ENCODE data around the gene SOX9.

The SOX9 gene

DNA sequence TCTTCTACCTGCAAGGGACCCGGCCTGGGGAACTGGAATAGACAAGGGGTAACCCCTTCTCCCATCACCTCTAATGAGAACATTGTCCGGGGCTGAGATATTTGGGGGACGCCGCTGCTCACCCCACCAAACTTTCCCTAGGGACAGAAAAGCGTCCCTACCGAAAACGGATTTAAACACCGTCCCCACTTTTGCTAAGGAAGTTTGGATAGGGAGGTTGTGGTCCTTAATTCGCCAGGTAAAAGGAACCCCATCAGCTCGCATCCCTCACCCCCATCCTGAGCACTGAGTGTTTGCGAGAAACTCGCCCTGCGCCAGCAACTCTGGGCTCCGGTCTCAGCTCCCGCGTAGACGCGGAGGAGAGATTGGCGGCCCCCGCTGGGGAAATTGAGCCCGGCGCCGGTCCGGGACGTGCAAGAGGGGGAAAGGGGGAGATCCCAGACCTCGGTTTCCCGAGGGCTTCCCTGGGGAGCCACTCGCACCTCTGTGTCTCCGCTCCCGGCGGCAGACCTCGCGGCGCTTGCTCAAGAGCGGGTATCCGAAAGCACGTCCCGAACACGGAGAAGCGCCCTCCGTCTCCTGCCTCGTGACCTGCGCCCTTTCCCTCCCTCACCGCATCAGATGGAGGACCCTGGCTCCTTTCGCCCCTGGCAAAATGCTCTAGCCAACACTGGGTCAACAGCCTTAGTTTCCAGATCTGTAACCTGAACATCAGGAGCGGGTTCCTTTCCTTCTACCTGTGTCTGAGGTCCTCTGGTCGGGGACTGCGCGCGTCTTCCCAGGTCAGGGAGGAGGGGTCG lies 3.1 kb upstream of the SOX9 start:
- DNase-seq (ENCODE audit: insufficient read length, low spot score) (no peak), FAIRE-seq (no peak)
- no peak for TF ChIP-seq POLR2A (IDR thresholded peaks at IDR 0.05; ENCODE audit: low read depth, low read length)

DNA sequence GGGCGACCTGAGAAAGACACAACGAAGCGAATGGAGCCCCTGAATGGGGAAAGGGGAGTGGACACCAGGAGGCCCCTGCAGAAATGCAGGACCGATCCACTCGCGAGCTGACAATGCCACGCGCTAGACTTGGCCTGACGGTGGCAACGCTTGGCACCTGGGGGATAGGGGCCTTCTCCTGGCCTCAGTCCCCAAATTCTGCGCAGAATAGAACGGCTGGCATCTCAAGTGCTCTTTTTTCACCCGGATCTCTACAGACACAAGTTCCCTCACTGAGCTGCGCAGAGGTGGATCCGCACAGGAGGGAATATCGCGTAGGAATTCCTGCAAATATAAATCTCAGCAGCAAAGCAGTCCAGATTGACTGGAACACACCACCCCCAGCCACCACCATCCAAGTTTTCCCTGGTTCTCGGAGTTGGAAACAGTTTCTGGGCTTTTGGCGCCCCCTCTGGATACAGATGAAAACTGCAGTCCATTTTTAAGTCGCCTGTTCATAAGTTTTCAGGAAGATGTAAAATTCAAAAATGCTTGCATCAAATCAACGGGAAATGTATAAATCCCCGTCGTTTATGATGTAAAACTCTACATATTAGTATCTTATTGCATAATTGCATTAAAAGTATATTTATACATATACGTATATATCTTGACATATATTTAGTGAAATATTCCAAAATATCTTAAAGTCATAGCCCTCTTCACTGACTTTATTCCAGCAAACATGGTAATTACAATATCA lies 2.3 kb upstream of the SOX9 start:
- DNase-seq (ENCODE audit: insufficient read length, low spot score) (peak; percentile 81), FAIRE-seq (no peak)
- TF ChIP-seq POLR2A (IDR thresholded peaks at IDR 0.05; ENCODE audit: low read depth, low read length) = no peak

GRCh38 chr17:72119077-72119872 lies 1.5 kb upstream of the SOX9 start:
- DNase-seq (ENCODE audit: insufficient read length, low spot score) = no peak
- no peak for FAIRE-seq
- no peak for TF ChIP-seq POLR2A (IDR thresholded peaks at IDR 0.05; ENCODE audit: low read depth, low read length)

DNA sequence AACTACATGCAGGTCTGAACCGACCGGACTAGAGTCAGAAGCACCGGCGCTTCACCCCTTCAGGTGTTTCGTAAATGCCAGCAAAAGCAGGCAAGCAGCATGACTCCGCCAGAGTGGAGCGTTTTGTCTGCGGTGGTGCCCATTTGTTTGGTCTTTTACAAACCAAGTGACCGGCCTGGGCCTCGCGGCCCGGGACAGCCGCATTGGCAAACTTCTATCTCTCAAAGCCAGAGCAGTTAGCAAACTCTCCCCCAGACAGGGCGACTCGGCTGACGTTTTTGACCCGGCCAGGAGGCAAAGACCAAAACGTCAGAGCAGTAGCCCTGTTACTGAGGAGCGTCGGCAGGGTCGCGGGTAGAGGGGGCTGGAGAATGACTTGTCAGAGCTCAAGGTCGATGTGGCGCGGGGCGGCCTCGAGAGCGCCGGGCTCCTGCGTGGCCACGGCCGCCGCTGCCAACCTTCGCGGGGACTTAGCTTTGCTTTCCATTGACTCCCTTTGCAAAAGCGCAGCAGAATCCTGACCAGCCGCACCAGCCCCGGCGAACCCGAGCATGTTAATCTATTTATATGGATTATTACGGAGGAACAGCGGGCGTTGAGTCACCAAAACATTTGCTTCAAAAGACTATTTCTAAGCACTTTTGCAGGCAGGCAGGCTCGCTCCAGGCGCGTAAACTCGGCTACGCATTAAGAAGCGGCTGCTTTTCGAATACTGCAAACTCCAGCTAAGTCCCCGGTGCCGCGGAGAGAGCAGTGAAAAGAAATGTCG lies 763 bp upstream of the SOX9 start:
- TF ChIP-seq POLR2A (IDR thresholded peaks at IDR 0.05; ENCODE audit: low read depth, low read length) = no peak
- DNase-seq (ENCODE audit: insufficient read length, low spot score) = peak; percentile 80
- no peak for FAIRE-seq

DNA sequence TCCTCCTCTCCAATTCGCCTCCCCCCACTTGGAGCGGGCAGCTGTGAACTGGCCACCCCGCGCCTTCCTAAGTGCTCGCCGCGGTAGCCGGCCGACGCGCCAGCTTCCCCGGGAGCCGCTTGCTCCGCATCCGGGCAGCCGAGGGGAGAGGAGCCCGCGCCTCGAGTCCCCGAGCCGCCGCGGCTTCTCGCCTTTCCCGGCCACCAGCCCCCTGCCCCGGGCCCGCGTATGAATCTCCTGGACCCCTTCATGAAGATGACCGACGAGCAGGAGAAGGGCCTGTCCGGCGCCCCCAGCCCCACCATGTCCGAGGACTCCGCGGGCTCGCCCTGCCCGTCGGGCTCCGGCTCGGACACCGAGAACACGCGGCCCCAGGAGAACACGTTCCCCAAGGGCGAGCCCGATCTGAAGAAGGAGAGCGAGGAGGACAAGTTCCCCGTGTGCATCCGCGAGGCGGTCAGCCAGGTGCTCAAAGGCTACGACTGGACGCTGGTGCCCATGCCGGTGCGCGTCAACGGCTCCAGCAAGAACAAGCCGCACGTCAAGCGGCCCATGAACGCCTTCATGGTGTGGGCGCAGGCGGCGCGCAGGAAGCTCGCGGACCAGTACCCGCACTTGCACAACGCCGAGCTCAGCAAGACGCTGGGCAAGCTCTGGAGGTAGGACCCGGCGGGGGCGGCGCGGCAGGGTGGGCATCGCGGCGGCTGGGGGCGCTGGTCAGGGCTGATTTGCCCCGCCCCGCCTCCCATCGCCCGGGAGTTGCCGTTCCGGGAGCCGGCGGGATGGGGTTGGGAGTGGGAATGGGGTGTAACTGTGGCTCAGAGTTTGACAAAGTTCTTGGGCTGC lies 567 bp downstream of the SOX9 start:
- no peak for TF ChIP-seq POLR2A (IDR thresholded peaks at IDR 0.05; ENCODE audit: low read depth, low read length)
- DNase-seq (ENCODE audit: insufficient read length, low spot score) = peak; percentile 49
- FAIRE-seq = no peak

DNA sequence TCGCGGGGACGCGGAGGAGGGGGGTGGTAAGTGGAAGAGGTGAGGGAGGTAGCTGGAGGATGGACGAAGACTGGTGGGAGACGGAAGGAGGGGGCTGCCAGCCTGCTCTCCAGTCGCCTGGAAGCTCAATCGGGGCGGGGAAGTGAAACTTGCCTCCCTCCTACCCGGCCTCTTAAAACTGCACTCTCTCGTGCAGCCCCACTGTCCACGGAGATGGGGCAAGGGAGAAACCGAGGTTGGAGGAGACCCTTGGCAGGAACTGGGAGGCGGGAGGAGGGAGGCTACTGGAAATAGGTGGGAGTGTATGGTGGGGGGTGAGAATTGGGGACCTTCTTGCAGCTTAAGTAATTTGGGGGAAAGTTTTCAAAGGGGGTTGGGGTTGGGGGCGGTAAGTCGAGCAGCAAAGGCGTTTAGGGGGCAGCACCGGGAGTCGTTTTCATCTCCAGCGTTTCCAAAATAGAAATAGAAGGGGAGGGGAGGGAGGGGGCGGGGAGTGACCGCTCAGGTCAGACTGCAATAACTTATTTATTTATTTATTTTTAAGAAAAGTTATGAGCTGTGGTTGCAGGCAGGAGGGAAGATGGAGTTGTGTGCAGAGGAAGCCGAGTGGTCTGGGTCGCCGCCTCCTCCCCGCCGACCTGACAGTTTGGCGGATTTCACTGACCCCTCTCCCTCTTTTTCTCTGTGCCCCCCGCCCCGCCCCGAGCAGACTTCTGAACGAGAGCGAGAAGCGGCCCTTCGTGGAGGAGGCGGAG lies 1.4 kb downstream of the SOX9 start:
- no peak for FAIRE-seq
- DNase-seq (ENCODE audit: insufficient read length, low spot score) = peak; percentile 69
- TF ChIP-seq POLR2A (IDR thresholded peaks at IDR 0.05; ENCODE audit: low read depth, low read length) = peak; percentile 32; the same call in 1 of the 2 replicates

DNA sequence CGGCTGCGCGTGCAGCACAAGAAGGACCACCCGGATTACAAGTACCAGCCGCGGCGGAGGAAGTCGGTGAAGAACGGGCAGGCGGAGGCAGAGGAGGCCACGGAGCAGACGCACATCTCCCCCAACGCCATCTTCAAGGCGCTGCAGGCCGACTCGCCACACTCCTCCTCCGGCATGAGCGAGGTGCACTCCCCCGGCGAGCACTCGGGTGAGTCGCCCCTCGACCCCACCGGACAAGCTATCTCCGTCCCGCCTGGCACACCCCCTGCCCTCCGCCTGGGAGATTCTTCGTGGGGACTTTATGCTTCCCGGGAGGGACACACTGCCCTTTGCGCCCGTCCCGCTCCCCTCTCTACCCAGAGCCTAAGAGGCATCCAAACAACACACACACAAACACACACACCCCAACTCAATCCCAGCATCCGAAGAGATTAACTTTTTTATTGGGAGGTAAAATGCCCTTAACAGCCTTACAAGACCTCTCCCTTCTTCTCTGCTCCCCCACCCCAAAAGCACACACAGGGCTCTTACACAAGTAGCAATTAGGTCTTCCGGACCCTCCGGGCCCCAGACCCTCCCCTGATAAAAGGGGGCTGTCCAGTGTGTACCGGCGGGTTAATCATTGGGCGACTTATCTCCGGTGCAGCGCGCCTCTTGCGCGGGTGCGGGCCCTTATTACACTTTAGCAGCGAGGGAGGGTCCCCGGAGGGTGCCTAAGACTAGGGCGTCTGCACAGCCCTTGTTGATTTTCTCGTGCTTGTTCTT lies 2.1 kb downstream of the SOX9 start:
- TF ChIP-seq POLR2A (IDR thresholded peaks at IDR 0.05; ENCODE audit: low read depth, low read length) = no peak; the same call in 1 of the 2 replicates
- DNase-seq (ENCODE audit: insufficient read length, low spot score) = no peak
- FAIRE-seq = no peak

DNA sequence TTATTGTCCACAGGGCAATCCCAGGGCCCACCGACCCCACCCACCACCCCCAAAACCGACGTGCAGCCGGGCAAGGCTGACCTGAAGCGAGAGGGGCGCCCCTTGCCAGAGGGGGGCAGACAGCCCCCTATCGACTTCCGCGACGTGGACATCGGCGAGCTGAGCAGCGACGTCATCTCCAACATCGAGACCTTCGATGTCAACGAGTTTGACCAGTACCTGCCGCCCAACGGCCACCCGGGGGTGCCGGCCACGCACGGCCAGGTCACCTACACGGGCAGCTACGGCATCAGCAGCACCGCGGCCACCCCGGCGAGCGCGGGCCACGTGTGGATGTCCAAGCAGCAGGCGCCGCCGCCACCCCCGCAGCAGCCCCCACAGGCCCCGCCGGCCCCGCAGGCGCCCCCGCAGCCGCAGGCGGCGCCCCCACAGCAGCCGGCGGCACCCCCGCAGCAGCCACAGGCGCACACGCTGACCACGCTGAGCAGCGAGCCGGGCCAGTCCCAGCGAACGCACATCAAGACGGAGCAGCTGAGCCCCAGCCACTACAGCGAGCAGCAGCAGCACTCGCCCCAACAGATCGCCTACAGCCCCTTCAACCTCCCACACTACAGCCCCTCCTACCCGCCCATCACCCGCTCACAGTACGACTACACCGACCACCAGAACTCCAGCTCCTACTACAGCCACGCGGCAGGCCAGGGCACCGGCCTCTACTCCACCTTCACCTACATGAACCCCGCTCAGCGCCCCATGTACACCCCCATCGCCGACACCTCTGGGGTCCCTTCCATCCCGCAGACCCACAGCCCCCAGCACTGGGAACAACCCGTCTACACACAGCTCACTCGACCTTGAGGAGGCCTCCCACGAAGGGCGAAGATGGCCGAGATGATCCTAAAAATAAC lies 3.0 kb downstream of the SOX9 start:
- TF ChIP-seq POLR2A (IDR thresholded peaks at IDR 0.05; ENCODE audit: low read depth, low read length) = no peak
- peak; percentile 24 for DNase-seq (ENCODE audit: insufficient read length, low spot score)
- no peak for FAIRE-seq

DNA sequence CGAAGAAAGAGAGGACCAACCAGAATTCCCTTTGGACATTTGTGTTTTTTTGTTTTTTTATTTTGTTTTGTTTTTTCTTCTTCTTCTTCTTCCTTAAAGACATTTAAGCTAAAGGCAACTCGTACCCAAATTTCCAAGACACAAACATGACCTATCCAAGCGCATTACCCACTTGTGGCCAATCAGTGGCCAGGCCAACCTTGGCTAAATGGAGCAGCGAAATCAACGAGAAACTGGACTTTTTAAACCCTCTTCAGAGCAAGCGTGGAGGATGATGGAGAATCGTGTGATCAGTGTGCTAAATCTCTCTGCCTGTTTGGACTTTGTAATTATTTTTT lies 3.6 kb downstream of the SOX9 start:
- no peak for FAIRE-seq
- TF ChIP-seq POLR2A (IDR thresholded peaks at IDR 0.05; ENCODE audit: low read depth, low read length) = no peak

GRCh38 chr17:72125226-72125651 lies 4.4 kb downstream of the SOX9 start:
- FAIRE-seq (no peak), DNase-seq (ENCODE audit: insufficient read length, low spot score) (peak; percentile 60)
- TF ChIP-seq POLR2A (IDR thresholded peaks at IDR 0.05; ENCODE audit: low read depth, low read length) = no peak

More for the DNA sequence above, 3.6 kb downstream of the SOX9 start:
- peak; percentile 22 for DNase-seq (ENCODE audit: insufficient read length, low spot score)
